ENCODE data around the gene KRT10.
"Not testable (repeated sequence)": the region's sequence is repeated elsewhere in the genome, so short reads cannot be mapped to it uniquely, and the experiment has no call there.

The KRT10 gene

DNA sequence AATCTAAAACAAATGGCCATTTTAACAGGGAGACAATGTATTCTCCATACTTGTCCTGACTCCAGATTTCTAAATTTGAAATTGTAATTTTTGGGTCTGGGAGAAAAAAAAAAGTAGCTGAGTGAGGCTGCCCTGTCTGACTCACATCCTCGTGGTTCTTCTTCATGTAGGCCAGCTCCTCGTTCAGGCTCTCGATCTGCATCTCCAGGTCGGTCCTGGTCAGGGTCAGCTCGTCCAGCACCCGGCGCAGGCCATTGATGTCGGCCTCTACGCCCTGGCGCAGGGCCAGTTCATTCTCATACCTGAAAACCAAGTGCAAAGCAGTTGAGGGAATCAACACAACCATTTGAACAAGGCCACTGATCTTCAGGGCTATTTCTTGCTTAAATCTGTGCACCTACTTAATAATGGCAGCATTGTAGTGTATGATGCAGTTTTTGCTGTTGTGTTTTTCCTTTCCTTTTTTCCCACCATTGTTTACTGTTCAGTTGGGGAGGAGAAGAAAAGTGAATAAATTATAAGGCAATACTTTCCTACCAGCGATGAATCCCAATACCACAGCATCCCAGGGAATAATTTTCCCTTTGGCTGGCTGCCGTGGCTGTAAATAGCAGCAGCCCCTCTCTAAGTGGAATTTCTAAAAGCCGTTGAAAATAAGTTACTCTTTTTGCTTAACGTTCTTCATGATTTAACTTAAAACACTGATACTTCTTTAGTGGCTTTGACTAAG is 42.4 kb upstream of the KRT10 start:
- TF ChIP-seq CTCF (IDR thresholded peaks at IDR 0.05; ENCODE audit: poor library complexity, severe bottlenecking), result no peak

DNA sequence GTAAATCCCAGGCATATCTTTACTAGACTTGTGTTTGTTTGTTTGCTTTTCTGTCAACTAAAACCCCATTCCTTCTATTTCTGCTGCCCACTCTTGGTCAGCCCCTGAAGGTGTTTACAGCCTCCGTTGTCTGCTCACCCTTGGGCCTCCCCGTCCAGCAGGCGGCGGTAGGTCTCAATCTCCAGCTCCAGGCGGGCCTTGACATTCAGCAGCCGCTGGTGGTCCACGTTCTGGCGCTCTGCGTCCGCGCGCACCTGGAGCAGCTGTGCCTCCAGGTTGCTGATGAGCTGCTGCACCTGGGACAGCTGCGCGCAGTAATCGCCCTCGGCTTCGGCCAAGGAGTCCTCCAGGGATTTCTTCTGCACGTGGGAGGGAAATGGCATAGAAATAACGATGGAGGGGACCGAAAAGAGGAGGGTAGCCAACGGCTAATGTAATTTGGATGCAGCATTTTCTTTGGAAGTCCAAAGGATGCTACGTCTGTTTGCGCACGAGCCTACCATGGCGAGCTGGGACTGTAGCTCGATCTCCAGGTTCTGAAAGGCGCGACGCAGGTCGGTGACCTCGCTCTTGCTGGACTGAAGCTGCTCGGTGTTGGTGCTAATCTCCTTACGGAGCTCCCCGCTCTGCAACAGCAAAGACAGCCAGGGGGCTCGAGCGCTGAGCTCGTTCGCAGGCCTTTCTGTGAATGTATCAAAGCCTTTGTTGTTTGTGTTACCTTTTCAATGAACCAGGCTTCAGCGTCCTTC is 40.7 kb upstream of the KRT10 start:
- H3K36me3 ChIP-seq (ENCODE audit: low read depth), result no peaks in the 10 kb centered on the region
- H3K27me3 ChIP-seq (ENCODE audit: insufficient read depth, poor library complexity, severe bottlenecking), result no peaks in the 10 kb centered on the region
- H3K4me1 ChIP-seq (ENCODE audit: insufficient read depth, poor library complexity, severe bottlenecking), result no peaks in the 10 kb centered on the region
- H3K27ac ChIP-seq (ENCODE audit: poor library complexity, severe bottlenecking), result no peak overlapping the region
- DNase-seq (ENCODE audit: low spot score), result no peak
- no peak overlapping the region for H3K4me3 ChIP-seq (ENCODE audit: severe bottlenecking)
- no peaks in the 10 kb centered on the region for H3K9me3 ChIP-seq (ENCODE audit: severe bottlenecking)
- no peak for TF ChIP-seq CTCF (IDR thresholded peaks at IDR 0.05; ENCODE audit: poor library complexity, severe bottlenecking)
- no peak for ATAC-seq (ENCODE audit: low read depth)

More for the DNA sequence above, 42.4 kb upstream of the KRT10 start:
- Histone ChIP-seq H3K9me3 (ENCODE audit: severe bottlenecking) (no peaks in the 10 kb centered on the region), H3K27me3 (ENCODE audit: insufficient read depth, poor library complexity, severe bottlenecking) (no peaks in the 10 kb centered on the region), H3K4me3 (ENCODE audit: severe bottlenecking) (no peak overlapping the region), H3K4me1 (ENCODE audit: insufficient read depth, poor library complexity, severe bottlenecking) (no peaks in the 10 kb centered on the region), H3K27ac (ENCODE audit: poor library complexity, severe bottlenecking) (no peak overlapping the region), H3K36me3 (ENCODE audit: low read depth) (no peaks in the 10 kb centered on the region)
- ATAC-seq (ENCODE audit: low read depth), result no peak
- no peak for DNase-seq (ENCODE audit: low spot score)

DNA sequence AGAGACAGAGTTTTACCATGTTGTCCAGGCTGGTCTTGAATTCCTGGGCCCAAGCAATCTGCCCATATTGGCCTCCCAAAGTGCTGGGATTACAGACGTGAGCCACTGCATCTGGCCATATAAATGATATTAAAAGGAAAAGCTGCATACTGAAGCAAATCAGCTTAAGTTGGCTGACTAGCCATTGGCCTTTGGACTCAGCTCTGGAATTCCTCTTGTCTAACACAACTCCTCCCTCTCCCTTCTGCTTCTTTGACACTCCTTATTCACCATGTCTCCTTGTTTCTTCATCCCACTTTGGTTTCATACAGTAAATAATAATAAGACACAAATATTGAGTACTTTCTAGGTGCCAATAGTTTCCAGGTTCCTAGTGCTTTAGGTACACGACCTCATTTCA is 37.1 kb upstream of the KRT10 start:
- Histone ChIP-seq H3K4me1 (ENCODE audit: insufficient read depth, poor library complexity, severe bottlenecking) (peaks cover 4% of the 10 kb centered on the region), H3K36me3 (ENCODE audit: low read depth) (no peaks in the 10 kb centered on the region), H3K9me3 (ENCODE audit: severe bottlenecking) (no peaks in the 10 kb centered on the region), H3K4me3 (ENCODE audit: severe bottlenecking) (no peak overlapping the region), H3K27me3 (ENCODE audit: insufficient read depth, poor library complexity, severe bottlenecking) (no peaks in the 10 kb centered on the region), H3K27ac (ENCODE audit: poor library complexity, severe bottlenecking) (no peak overlapping the region)
- ATAC-seq (ENCODE audit: low read depth) (no peak), DNase-seq (ENCODE audit: low spot score) (no peak)
- TF ChIP-seq CTCF (IDR thresholded peaks at IDR 0.05; ENCODE audit: poor library complexity, severe bottlenecking), result no peak

DNA sequence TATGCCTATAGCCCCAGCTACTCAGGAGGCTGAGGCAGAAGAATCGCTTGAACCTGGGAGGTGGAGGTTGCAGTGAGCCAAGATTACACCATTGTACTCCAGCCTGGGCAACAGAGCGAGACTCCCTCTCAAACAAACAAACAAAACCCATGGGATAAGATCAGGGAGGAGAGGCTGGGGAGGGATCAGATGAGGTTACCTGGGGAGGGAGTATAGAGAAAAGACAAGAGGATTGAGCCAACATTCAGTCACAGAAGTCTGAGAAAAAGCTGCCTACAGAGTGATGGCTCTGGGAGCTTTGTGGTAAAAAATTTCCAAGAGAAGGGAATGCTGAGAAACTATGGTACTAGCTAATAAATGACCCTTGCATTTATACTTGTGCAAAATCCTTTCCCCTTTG is 36.3 kb upstream of the KRT10 start:
- not testable (repeated sequence) for H3K4me3 ChIP-seq (ENCODE audit: severe bottlenecking); H3K27me3 ChIP-seq (ENCODE audit: insufficient read depth, poor library complexity, severe bottlenecking); H3K27ac ChIP-seq (ENCODE audit: poor library complexity, severe bottlenecking); H3K9me3 ChIP-seq (ENCODE audit: severe bottlenecking); DNase-seq (ENCODE audit: low spot score); ATAC-seq (ENCODE audit: low read depth); H3K36me3 ChIP-seq (ENCODE audit: low read depth)
- H3K4me1 ChIP-seq (ENCODE audit: insufficient read depth, poor library complexity, severe bottlenecking), result peaks cover 10% of the 10 kb centered on the region

DNA sequence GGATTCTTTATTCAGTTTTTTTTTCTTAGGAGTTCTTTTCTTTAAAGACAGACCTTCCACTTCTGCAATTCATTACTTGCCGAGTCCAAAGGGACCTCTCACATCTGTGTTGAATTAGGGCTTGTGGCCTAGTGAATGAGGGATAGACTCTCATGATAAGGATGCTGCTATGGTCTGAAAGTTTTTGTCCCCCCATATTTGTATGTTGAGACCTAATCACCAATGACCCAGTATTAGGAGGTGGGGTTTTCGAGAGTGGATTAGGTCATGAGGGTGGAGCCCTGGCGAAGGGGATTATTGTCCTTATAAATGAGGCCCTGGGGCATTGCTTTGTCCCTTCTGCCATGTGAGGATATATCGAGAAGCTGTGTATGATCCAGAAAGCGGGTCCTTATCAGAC is 35.1 kb upstream of the KRT10 start:
- no peak overlapping the region for H3K27ac ChIP-seq (ENCODE audit: poor library complexity, severe bottlenecking)
- H3K36me3 ChIP-seq (ENCODE audit: low read depth), result no peaks in the 10 kb centered on the region
- TF ChIP-seq CTCF (IDR thresholded peaks at IDR 0.05; ENCODE audit: poor library complexity, severe bottlenecking), result no peak
- ATAC-seq (ENCODE audit: low read depth) (no peak), DNase-seq (ENCODE audit: low spot score) (no peak)
- H3K27me3 ChIP-seq (ENCODE audit: insufficient read depth, poor library complexity, severe bottlenecking), result no peaks in the 10 kb centered on the region
- no peak overlapping the region for H3K4me3 ChIP-seq (ENCODE audit: severe bottlenecking)
- no peaks in the 10 kb centered on the region for H3K9me3 ChIP-seq (ENCODE audit: severe bottlenecking)
- peaks cover 16% of the 10 kb centered on the region for H3K4me1 ChIP-seq (ENCODE audit: insufficient read depth, poor library complexity, severe bottlenecking)

All from RWPE2 (cell line).